GM18861 (cell line): ENCODE data around the gene DAPK1.

Experiments
- ATAC-seq: cut with Tn5 transposase; IDR thresholded peaks from one replicate; pipeline ENCODE4 v1.9.1; 2021; ENCODE audit not compliant: unreplicated experiment

The DAPK1 gene

DNA sequence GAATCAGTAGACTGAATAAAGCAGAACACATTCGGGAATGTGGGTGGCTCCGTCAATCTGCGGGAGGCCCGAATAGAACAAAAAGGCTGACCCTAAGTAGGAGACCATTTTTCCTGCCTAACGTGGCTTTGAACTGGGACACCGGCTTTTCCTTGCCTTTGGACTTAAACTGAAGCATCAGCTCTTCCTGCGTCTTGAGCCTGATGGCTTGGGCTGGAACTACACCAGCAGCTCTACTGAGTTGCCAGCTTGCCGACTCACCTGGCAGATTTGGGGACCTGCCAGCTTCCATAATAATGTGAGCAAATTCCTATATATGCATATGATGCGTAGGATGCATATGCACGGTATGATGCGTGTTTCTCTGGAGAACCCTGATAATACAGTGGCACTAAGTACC, 111.3 kb downstream of the DAPK1 start:
- no peak for ATAC-seq

DNA sequence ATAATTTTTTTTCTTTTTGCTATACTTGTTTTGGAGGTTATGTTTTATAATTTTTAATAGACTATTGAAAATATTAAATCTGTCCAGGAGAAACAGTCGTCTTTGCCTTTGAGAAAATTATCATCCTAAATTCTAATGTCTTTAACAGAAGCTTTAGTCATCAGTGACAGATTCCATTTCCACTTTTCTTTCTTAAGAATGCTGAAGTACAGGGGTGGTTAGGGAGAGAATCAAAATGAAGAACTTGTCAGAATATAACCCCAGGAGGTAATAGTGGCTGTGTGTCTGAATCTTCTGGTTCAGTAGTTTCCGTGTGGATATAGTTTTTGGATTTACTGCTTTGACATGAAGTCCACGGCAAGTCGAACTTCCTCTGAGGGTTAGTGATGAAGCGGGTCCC, 111.8 kb downstream of the DAPK1 start:
- ATAC-seq: no peak

DNA sequence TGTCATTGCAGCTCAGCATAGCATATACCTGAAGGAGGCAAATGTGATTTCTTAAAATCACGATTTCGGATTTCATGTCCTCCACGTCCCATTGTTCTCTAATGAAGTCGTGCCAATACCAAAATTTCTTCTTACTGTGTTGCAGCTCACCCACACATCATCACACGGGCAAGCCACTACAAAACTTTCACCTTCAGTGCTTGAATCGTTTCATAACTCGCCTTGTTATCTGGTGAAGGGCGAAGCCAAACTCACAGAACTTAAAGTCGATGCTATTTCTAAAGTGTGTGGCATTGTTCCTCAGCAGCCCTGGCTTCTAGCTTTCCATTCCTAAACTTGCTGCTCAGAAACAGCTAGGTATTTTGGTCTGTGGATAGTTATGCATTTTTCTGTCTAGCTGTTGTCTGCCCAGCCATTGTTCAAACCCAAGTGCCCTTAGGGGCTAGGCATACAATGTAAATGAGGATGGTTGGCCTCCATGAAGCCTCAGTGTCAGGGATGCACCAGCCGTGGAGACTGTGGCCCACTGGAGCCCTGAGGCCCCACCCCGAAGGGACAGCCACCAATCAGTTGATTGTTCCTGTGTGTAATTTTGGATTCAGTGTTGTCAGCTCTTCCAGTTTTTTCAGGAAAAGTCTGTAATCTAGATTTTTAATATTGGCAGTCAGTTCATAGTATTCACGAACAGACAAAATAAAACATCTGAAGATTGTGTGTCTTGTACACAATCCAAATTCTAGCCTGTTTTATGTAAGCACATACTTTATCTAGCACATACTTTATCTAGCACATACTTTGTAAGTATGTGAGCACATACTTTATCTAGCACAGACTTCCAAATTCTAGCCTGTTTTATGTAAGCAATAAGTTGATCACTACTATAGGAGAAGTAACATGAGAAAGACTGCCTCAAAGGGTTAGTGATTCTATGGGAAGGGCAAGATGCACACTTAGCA, 112.8 kb downstream of the DAPK1 start:
- ATAC-seq: no peak

DNA sequence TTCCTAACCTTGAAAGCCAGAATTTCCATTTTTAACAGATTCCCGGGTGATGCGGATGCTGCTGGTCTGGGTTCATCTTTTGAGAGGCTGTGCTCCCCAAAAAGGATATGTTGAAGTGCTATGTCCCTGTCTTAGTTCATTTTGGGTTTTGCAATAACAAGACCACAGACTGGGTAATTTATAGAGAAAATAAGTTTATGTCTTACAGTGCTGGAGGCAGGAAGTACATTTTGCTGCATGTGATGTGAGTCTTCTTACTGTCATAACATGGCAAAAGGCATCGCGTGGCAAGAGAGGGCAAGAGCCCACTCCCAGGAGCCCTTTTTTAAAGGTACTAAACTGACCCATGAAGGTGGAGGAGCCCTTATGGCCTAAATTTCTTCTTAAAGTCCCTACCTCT, 114.1 kb downstream of the DAPK1 start:
- ATAC-seq: no peak

DNA sequence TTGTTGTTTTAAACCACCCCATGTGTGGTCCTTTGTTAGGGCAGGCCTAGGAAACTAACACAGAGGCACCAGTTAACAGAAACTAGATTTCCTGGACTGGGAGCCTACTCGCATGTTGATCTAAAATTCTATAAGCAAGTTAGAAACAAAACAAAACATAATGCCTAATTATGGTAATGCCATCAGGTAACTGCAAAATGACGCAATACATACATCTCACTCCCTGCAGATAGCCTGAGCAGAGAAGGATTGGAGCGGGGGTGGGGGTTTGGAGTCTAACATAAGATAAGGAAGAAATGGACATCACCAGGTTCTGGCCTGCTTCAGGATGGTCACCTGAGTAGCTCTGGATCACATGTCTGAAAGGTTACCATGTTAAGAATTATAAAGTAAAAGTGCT, 114.9 kb downstream of the DAPK1 start:
- ATAC-seq: no peak

DNA sequence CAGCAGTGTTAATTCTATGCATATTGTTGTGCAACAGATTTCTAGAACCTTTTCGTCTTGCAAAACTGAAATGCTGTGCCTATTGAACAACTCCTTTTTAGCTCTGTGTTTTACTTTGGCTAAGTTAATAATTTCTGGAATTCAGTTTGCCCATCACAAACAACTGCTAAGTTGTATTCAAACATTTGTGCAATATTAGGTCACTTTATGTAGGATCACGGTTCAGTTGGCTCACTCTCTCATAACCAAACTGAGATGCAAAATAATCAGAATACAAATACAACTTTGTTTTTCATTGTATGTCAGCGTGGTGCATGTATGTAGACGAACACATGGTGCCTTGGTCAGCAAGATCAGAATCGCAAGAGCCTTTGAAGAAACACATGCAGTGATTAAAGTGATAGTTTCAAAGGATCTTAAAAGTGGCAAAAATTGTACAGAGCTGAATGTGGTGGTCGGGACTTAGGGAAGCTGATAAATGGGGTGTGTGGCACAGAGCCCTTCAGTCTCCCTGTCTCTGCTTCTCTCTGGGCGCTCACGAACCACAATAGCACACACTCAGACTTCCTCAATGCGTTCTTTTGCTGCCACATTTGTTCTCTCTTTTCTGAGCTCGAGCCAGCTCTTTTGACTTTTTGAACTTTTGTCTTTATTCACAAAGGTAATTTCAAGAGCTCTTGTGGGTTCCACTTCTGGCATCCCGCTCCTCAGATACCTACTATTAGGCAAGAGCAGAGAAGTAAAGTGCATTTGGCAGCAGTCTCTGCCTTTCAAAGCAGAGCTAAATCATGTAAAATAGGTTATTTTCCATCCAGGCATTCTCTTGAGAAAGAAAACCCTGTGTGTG, 115.8 kb downstream of the DAPK1 start:
- peak; percentile 63 for ATAC-seq

DNA sequence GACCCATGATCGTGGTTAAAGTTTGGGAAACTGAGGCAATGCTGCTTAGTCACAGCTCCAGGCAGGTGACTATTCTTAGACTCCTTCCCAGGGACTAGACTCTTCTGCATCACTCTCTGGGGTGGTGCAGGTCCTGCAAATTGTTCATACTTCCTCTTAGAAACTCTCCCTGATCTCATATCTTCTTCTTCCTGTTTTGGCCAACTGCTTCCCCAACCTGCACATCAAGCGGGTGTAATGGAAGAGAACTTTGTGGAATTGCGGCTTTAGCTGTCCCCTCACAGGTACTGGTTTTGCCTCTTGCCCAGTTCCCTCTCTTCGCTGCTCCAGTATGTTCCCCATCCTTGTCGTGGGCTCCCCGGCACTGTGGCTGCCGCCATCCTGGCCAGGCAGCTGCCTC, 116.7 kb downstream of the DAPK1 start:
- ATAC-seq: no peak

DNA sequence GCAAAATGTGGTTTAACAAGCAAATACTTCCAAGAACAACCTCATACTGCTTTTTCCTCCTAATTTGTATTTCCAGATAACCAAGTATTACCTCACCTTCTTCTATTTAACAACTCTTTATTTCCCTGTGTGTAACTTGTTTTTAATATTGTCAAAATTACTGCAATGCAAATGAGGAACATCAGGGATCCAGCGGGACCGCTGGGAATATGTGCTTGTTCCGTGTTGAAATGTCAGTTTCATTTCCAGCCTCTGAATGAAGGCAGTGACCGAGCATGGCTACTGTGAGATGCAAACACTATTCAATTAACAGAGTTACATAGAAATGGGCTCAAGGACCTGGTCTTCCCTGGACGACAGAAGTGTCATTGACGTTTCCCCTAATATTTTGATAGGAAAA, 117.5 kb downstream of the DAPK1 start:
- ATAC-seq: no peak

DNA sequence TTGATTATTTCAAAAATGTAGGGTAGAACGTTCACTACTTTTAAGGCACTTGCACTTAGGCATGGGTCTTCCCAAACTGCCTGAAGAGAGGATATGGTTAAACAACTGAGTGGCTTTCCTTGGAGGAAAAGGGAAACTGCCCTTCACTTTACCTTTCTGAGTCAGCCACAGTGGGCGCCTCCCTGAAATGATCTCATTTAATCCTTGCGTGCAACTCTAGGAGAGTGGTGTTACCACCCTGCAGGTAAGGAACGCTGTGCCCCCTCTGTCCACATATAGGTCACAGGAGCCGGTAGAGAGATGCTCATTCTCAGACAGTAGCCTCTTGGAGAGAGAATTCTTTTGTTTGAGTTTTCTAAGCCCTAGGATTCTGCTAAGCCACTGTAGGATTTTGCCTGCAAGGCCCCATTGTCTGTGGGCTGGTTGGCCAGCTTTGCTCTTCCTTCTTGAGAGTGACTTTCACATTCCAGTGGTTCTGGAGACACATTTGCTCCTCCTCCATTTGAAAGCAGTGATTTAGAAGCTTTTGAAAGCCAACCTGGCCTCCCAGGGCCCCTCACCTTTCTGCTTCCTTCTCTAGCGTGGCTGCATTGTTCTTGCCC, 118.0 kb downstream of the DAPK1 start:
- ATAC-seq: no peak

DNA sequence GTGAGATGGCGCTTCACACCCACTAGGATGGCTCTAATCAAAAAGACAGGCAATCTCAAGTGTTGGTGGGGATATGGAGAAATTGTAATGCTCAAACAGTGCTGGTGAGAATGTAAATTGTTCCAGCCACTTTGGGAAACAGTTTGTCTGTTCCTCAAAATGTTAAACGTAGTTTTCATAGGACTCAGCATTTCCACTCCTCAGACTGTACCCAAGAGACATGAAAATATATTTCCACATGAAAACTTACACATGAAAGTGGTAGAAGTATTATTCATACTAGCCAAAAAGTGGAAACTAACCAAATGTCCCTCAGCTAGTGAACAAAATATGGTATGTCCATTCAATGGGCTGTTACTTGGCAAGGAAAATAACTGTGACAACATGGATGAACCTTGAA, 120.6 kb downstream of the DAPK1 start:
- no peak for ATAC-seq

DNA sequence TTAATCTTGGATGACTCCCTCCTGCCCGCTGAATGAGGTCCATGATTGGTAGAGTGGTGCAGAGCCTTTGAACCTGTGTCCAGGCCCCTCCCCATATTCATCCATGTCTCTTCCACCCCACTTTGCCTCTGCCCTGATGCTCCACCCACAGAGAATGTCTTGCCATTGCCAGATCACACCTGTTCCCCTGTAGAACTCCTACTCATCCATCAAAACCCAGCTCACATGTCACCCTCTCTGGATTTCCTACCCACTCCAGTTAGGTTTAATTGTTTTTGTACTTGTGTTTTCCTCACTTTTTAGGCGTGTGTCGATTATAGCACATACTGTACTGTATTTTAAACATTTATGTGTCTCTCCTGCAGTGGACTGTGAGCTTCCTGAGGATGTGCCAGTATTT, 121.3 kb downstream of the DAPK1 start:
- ATAC-seq: no peak

DNA sequence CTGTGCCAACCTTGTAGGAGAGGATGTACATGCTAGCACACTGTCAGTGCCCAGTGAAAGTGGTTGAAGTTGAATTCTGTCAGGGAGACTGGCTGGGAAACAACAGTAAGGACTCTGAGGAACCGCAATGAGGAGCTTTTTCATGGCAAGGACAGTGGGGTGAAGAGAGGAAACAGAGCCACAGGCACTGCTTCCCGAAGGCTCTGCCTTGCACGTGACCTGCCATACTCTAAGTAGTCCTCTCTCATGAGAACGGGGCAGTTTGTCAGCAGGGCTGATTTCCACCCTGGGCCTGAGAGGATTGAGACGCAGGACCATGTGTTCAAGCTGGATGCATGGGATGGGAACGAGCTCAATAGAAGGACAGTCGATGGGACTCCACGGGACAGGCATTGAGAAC, 121.7 kb downstream of the DAPK1 start:
- ATAC-seq: no peak

DNA sequence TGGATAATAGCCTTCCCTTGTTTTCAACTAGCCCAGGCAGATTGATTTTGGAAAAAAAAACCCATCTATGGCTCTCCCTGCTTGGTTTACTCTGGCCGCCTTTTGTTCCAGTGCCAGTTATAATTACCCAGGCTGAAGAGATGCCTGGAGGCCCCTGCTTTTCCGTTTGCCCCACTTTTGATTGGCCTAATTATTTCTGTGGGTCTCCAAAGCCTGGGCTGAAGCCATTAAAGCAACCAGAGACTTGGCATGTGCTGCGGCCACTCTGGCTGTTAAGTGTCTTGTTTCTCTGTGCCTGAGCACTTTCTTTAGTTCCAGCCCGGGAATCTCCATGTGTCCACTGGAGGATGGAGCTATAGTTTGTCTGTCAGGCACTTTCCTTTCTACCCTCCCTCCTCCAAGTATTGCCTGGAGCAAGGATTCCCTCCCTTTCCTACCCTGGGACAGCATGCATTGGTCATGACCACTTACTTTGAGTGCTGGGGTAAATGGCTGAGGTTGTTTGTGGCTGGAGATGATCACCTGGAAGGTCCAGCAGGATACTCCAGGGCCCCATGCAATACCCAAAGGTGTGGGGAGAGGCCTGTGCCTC, 123.2 kb downstream of the DAPK1 start:
- no peak for ATAC-seq

DNA sequence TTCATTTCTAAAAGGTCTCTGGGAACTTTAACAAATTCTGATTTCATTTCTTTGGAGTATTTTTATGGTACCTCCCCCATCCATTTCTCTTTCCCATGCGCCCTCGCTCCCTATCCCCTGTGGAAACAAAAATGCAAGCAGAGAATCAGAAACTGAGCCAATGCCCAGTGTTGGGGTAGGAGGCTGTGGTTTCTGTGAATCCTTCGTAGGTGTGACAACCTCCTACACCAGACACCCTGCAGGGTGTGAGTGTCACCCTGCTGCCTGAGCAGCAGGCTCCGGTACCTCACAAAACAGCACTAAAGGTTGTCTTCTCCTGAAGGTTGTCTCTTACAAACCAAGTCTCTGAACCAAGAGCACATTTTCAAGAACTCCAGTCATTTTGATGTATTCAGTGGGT, 124.4 kb downstream of the DAPK1 start:
- no peak for ATAC-seq

DNA sequence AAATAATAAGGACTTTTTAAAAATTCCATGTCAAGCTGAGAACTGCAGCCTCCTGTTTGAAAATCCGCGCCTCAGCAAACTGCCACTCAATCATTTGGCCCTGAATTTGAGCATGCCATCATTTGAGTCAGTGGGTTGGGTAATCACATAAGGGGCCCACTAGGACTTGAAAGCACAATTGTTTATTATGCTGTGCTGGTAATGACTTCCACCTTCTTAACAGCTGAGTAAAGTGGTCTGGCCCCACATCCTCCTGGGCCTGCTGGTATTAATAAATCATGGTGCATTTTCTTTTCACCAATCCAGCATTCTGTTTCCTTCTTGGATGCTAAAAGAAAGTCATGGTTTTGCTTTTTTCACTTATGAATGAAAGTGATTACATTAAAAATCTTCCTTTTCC, 125.3 kb downstream of the DAPK1 start:
- ATAC-seq: no peak

DNA sequence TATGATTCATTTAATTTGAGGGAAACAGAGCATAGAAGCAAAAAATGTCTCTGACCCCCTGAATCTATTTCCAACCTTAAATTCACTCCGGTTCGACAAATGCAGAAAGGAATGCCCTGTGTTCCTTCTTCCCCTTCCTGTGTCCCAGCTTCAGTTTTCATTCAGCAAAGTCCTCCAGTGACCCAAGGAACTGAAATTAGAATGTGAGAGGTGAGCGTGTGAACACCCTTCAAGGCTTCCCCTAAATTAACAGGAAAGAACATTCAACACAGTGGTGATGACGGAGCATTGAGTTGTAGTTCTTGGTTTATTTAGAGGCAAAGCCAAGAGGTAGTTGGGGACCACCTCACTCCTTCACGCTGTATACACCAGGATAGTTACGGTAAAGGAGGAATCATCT, 130.7 kb downstream of the DAPK1 start:
- no peak for ATAC-seq

DNA sequence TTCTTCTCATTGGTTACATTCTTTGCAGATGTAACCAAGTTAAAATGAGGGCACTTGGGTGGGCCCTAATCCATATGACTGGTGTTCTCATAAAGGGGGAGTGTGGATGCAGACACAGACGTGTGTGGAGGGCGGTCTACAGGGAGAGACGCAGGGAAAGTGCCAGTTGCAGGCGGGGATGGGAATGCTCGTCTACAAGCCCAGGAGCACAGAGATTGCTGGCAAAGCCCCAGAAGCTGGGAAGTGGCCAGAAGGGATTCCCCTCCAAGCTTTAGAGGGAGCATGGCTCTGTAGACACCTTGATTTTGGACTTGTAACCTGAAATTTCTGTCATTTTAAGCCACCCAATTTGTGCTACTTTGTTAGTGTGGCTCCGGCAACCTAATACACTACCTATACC, 131.4 kb downstream of the DAPK1 start:
- ATAC-seq: no peak

DNA sequence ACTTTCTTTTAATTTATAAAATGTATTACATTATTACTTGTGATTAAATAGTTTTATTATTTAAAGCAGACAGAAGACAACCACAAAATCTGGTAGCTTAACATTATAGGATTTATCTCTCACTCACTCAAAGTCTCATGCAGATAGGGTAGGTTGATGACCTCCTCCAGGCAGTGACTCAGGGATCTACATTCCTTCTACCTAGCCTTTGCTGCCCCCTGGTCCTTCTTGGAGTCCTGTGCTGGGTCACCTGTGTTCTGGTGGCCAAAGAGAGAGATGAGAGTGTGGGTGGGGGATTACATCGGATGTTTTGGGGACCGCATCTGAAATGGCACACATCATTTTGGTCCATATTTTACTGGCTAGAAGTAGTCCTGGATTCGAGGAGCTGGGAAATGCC, 132.6 kb downstream of the DAPK1 start:
- no peak for ATAC-seq

DNA sequence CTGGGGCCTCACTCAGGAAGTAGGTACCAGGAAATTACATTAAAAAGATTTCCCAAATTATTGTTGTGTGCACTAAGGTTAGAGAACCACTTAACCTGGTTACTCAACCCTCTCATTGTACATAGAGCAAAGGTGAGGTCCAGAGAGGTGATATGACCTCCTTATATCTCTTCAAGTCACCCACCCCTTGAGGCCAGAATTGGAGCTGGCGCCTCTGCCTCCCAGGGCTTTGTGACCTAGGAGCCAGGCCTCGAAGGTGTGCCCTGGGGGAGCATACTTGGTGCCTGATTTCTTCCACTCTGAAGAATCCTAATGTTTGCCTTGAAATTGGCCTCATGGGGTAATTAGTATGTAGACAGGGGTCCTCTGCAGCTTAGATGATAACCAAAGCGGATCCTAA, 133.2 kb downstream of the DAPK1 start:
- ATAC-seq: no peak

DNA sequence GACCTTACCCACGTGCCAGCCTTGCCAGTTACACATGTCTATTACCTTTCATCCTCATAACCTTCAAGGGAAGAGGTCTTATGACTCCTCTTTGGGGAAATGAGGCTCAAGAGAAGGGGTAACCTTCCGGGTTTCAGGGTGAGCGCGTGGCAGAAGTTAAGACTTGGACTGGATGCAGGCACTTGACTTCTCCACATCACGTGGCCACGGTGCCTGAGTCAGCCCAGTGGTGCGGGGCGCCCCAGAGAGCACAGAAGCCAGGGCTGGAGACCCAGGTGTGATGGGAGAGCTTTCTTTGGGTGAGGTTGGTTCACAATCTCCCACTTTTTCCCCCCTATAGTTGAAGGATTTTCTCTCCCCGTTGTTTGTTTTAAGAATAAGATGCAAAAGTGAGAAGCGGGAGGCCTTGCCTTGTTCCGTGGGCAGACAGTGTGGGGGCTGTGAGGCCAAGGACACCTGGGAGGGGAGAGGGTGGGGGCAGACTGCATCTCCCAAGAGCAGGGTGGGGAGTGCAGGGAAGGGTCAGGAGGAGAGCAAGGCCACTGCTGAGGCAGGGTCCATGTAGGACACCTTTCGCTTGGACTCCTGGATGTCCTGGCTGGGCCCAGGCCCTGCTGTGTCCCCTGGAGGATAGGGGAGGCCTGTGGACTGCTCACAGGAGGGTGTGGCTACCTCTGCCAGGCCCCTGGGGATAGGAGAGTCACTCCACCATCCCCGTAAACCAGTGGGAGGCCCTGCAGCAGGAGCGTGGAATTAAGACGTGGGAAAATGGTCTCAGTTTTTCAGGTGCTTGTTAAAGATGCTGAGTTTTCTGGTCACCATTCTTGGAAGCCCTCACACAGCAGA, 138.2 kb downstream of the DAPK1 start:
- ATAC-seq: no peak
